MM.1S (cell line): ENCODE results near the gene PEX16.

ENCODE experiments used
- DNase-seq: peaks from one replicate; pipeline ENCODE4 v3.0.0-alpha.2; 2015
- H2AFZ ChIP-seq: fragments of 300-600 bp; sonication (generic); 2 replicates; pipeline ENCODE4 v1.6.0; 2016; ENCODE audit warnings: antibody characterized with exemption, low read length
- H3F3A ChIP-seq: fragments of 300-600 bp; sonication (generic); 2 replicates; pipeline ENCODE4 v1.6.1; 2016; ENCODE audit warnings: mild to moderate bottlenecking, antibody characterized with exemption, low read length, moderate library complexity, mixed read lengths; ENCODE audit not compliant: insufficient read depth
- H3K27ac ChIP-seq: fragments of 300-600 bp; sonication (generic); 2 replicates; pipeline ENCODE4 v1.5.1; 2016; ENCODE audit warnings: mild to moderate bottlenecking, low read length
- H3K27me3 ChIP-seq: fragments of 300-600 bp; sonication (generic); replicated peaks from 2 replicates; pipeline ENCODE4 v1.6.0; 2016; ENCODE audit warnings: low read length; ENCODE audit not compliant: insufficient read depth
- H3K36me3 ChIP-seq: fragments of 300-600 bp; sonication (generic); replicated peaks from 2 replicates; pipeline ENCODE4 v1.6.1; 2016; ENCODE audit warnings: mild to moderate bottlenecking, low read length, mixed read lengths; ENCODE audit not compliant: insufficient read depth
- H3K4me1 ChIP-seq: fragments of 300-600 bp; sonication (generic); 2 replicates; pipeline ENCODE4 v1.6.1; 2016; ENCODE audit warnings: low read length, mixed read lengths
- H3K4me2 ChIP-seq: fragments of 300-600 bp; sonication (generic); 2 replicates; pipeline ENCODE4 v1.6.0; 2016; ENCODE audit warnings: low read depth, low read length
- H3K4me3 ChIP-seq: fragments of 300-600 bp; sonication (generic); 2 replicates; pipeline ENCODE4 v1.5.1; 2016; ENCODE audit warnings: low read length, mixed read lengths
- H3K79me2 ChIP-seq: fragments of 300-600 bp; sonication (generic); 2 replicates; pipeline ENCODE4 v1.6.1; 2016; ENCODE audit warnings: mixed run types, low read length, mixed read lengths
- H3K9ac ChIP-seq: fragments of 300-600 bp; sonication (generic); 2 replicates; pipeline ENCODE4 v1.6.1; 2016; ENCODE audit warnings: low read length, mixed read lengths
- H3K9me2 ChIP-seq: fragments of 300-600 bp; sonication (generic); replicated peaks from 2 replicates; pipeline ENCODE4 v1.6.1; 2016; ENCODE audit warnings: mild to moderate bottlenecking, low read length, mixed read lengths; ENCODE audit not compliant: insufficient read depth
- H3K9me3 ChIP-seq: fragments of 300-600 bp; sonication (generic); replicated peaks from 2 replicates; pipeline ENCODE4 v1.6.1; 2016; ENCODE audit warnings: mild to moderate bottlenecking, low read length, mixed read lengths; ENCODE audit not compliant: insufficient read depth
- H4K20me1 ChIP-seq: fragments of 300-600 bp; sonication (generic); 2 replicates; pipeline ENCODE4 v1.6.1; 2016; ENCODE audit warnings: mild to moderate bottlenecking, low read length, moderate library complexity, mixed read lengths; ENCODE audit not compliant: insufficient read depth
- CTCF ChIP-seq: fragments of 300-600 bp; sonication (generic); IDR thresholded peaks from 2 replicates; pipeline ENCODE4 v1.5.1; 2016; ENCODE audit warnings: antibody characterized with exemption, low read length, mixed read lengths
- EZH2 ChIP-seq: fragments of 300-600 bp; sonication (generic); optimal IDR thresholded peaks from 2 replicates; pipeline ENCODE3; 2017; ENCODE audit warnings: low read depth, mild to moderate bottlenecking, antibody characterized with exemption, low read length, mixed read lengths
- EZH2phosphoT487 ChIP-seq: fragments of 300-600 bp; sonication (generic); IDR thresholded peaks from 2 replicates; pipeline ENCODE4 v1.6.1; 2018; ENCODE audit warnings: antibody characterized with exemption, low read length

The PEX16 gene

GRCh38 chr11:45870706-45871105, 47.0 kb downstream of the PEX16 start:
- no peak for DNase-seq
- Histone ChIP-seq H3K4me3 (no peak overlapping the region), H3F3A (no peaks in the 10 kb centered on the region), H3K9ac (no peak overlapping the region), H3K4me1 (no peaks in the 10 kb centered on the region), H4K20me1 (no peaks in the 10 kb centered on the region), H3K27ac (no peak overlapping the region), H3K4me2 (no peak overlapping the region), H3K27me3 (no peaks in the 10 kb centered on the region), H3K9me3 (no peaks in the 10 kb centered on the region), H2AFZ (no peak overlapping the region), H3K79me2 (no peaks in the 10 kb centered on the region), H3K9me2 (no peaks in the 10 kb centered on the region), H3K36me3 (peaks cover 7% of the 10 kb centered on the region; the same call in 1 of the 2 replicates)
- TF ChIP-seq EZH2phosphoT487 (no peak), CTCF (no peak), EZH2 (no peak)

- TF ChIP-seq CTCF (no peak), EZH2 (no peak), EZH2phosphoT487 (no peak)
- H3K4me3 ChIP-seq, result no peak overlapping the region
- peaks cover 7% of the 10 kb centered on the region; the same call in 1 of the 2 replicates for H3K36me3 ChIP-seq
- H3K9ac ChIP-seq, result no peak overlapping the region
- no peak overlapping the region for H2AFZ ChIP-seq
- H3K9me3 ChIP-seq, result no peaks in the 10 kb centered on the region
- H3K27me3 ChIP-seq, result no peaks in the 10 kb centered on the region
- no peak for DNase-seq
- no peaks in the 10 kb centered on the region for H3K4me1 ChIP-seq
- no peak overlapping the region for H3K4me2 ChIP-seq
- H3F3A ChIP-seq, result no peaks in the 10 kb centered on the region
- H3K79me2 ChIP-seq, result no peaks in the 10 kb centered on the region
- H4K20me1 ChIP-seq, result no peaks in the 10 kb centered on the region
- H3K27ac ChIP-seq, result no peak overlapping the region
- no peaks in the 10 kb centered on the region for H3K9me2 ChIP-seq
These were observed 48.1 kb downstream of the PEX16 start for GRCh38 chr11:45869551-45869950.

GRCh38 chr11:45864041-45864440, 53.6 kb downstream of the PEX16 start:
- H3K9me3 ChIP-seq, result no peaks in the 10 kb centered on the region
- no peak overlapping the region for H3K27ac ChIP-seq
- H3K4me1 ChIP-seq, result no peaks in the 10 kb centered on the region
- no peaks in the 10 kb centered on the region for H3F3A ChIP-seq
- H2AFZ ChIP-seq, result no peak overlapping the region
- H3K9me2 ChIP-seq, result no peaks in the 10 kb centered on the region
- DNase-seq, result no peak
- H4K20me1 ChIP-seq, result no peaks in the 10 kb centered on the region
- H3K27me3 ChIP-seq, result no peaks in the 10 kb centered on the region
- no peak for TF ChIP-seq CTCF
- no peak for TF ChIP-seq EZH2phosphoT487
- TF ChIP-seq EZH2, result no peak
- 0 out of 2 replicates have a peak, but pooled peaks cover 3% of the 10 kb centered on the region for H3K36me3 ChIP-seq
- no peak overlapping the region for H3K9ac ChIP-seq
- H3K79me2 ChIP-seq, result no peaks in the 10 kb centered on the region
- H3K4me2 ChIP-seq, result no peak overlapping the region
- H3K4me3 ChIP-seq, result no peak overlapping the region
